NCI-H345 treated with DMSO at 0.1 percent for 48 hours (cell line): Measurements from ENCODE around the gene PON3.

Experiments
- DNase-seq: peaks from one replicate; lab custom pipeline; 2025; ENCODE audit not compliant: unreplicated experiment; lab: John Stamatoyannopoulos, UW

PON3 gene

DNA sequence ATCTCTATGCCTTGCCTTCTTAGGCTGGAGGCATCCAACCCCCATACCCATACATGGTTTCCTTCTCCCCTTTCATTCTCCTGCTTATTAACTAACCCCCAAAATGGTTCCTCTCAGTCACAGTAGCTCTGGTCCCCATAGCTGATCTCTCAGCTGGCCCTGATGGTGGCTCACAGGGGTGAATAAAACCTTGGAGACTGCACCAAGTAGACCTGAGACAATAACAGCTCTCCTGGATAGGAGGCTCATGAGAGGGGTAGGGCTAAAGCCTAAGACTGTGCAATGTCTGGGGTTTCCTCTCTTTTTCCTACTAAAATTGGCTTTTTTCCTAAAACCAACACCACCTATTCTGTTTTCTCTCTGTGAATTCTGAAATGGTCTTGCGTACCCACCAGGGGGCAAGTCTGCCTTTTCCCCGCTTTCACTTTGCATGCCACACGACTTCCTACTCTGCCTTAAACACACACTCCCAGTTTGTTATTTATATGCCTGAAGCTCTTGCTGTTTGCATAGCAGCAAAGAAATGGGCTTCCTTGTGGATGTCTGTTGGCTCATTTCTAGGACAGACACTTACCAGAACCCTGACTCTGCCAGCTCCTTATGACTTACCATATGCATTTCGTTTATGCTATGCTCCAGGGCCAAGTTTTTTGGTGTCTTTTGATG is 53.4 kb downstream of the PON3 start:
- DNase-seq = no peak

DNA sequence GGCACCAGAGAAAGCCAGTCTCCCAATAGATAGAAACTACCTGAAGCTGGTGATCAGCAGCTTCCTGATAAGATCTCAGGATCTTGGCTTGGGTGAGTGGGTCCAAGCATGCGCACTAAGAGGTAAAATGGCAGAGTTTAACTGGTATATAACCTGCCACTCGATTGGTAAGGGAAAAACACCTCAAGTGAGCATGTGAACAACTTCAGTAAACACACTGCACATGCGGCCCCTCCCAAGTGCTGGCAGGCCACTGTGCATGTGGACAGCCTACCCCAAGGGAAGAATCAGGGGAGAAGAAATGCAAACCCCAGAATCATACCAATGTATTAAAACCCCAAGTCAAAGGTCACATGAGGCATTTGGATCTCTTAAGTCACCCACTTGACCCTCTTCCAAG is 54.1 kb downstream of the PON3 start:
- no peak for DNase-seq

- no peak for DNase-seq
Measured at GRCh38 chr7:95340491-95340890, 55.7 kb downstream of the PON3 start.

DNA sequence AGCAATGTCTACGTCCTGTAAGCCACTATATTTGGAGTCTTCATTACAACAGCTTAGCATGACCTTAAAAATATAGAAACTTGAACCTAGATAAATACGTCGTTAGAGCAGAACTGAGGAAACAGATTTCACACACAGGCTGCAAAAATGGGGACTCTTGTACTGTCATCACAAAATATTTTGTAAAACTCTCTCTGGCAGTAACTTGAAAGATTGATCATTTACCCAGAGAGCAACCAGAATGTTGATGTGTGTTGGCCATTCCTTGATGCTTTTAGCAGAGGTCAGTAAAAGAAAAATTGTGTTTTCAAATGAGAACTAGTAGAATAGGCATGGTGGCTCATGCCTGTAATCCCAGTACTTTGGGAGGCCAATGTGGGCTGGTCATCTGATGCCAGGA is 57.3 kb downstream of the PON3 start:
- no peak for DNase-seq

GRCh38 chr7:95335093-95335492 is 61.1 kb downstream of the PON3 start:
- DNase-seq = no peak

GRCh38 chr7:95334447-95334846 is 61.7 kb downstream of the PON3 start:
- DNase-seq = no peak

- DNase-seq = no peak
Measured at GRCh38 chr7:95330961-95331337, 65.2 kb downstream of the PON3 start.

GRCh38 chr7:95330204-95330960 is 65.8 kb downstream of the PON3 start:
- no peak for DNase-seq

- no peak for DNase-seq
Measured at GRCh38 chr7:95327356-95327755, 68.8 kb downstream of the PON3 start.

DNA sequence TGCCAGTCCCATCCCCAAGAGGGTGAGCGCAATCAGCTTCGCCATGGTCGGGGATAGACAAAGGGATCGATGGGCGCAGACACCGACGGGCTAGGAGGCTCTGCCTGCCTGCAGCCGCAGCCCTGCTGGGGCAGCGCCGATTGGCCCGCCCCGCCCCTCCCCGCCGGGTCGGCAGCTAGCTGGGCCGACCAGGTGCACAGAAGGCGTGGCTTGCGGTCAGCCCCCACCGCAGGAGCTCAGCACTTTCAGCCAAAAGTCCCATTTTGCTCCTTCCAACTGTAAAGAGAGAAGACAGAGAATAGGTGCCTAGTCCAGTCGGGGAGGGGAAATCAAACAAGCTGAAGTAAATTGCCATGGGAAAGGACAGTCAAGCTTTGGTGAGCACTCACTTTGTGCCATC is 71.7 kb downstream of the PON3 start, which contains the start of gene PON1:
Gene PON1 (minus strand): TSS at position 102 of the 400 bp plus-strand sequence. CDS start 57 bp downstream, at position 45.
- DNase-seq = no peak

DNA sequence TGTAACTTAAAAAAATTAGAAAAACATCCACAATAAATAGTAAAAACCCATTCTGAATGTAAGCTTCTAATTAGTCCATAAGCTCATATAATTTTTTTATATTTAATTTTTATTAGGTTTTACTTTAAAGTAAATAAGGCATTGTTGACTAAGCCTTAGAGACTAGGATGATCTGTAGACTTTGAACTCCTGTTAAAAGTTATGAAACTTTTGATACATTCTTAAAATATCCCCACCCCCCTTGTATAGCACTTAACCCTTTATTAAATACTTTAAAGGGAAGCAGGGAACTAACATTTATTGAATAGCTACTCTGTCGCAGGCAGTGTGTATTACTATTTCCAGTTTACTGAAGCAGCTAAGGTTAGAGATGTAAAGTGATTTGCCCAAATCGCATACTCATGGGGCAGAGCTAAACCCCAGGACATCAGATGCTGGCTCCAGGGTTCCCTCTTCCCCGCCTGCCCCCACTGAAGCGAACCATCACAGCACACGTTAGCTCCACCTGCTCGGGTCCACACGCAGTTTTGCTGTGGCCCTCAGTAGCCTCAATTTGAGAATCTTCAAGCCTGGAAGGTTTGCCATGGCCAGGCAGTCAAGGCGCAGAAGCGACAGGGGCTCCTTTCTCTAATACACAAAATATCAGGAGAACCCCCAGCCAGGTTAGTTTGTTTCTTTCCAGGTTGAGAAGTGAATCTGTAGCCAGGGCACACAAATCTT is 72.6 kb downstream of the PON3 start:
- DNase-seq = no peak

- DNase-seq = no peak
Measured at GRCh38 chr7:95322854-95323253, 73.3 kb downstream of the PON3 start.

DNA sequence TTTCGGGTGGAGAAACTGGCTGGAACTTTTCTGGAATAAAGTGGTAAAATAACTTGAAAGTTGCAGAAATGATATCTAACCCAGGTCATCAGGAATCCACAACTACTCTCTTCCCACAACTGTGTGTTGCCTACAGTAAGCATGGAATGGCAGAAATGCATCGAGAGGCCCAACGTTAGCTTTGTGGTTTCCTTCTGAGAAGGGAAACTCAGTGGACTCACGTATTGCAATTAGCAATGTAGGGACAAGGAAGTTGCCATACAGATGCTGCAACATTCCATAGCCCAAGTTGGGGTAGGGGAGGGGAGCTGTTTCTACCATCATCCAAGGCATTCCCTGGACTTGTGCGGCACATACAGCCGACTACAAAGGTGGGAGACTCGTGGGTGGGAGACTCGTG is 73.8 kb downstream of the PON3 start:
- DNase-seq = no peak

GRCh38 chr7:95321720-95322119 is 74.5 kb downstream of the PON3 start:
- no peak for DNase-seq

DNA sequence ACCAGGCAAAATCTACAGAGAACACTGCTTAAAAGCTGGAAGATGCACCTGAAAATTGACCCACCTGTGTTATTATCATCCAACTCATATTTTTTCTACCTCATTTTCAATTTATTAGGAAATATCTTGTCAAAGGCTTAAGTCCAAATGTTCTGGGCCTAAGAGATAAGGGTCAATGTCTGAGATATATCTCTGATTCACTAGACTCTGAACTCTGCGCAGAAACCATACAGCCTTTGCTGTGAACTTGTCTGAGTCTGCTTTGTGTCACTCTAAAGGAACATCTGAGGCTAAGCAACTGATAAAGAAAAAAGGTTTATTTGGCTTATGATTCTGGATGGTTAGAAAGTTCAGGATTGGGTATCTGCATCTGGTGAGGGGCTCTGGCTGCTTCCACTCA is 75.5 kb downstream of the PON3 start:
- DNase-seq = no peak

GRCh38 chr7:95319570-95319969 is 76.6 kb downstream of the PON3 start:
- DNase-seq = no peak

GRCh38 chr7:95318501-95319100 is 77.6 kb downstream of the PON3 start:
- no peak for DNase-seq

- no peak for DNase-seq
Measured at GRCh38 chr7:95317966-95318365, 78.2 kb downstream of the PON3 start.

GRCh38 chr7:95317546-95317945 is 78.6 kb downstream of the PON3 start:
- no peak for DNase-seq

- no peak for DNase-seq
Measured at GRCh38 chr7:95316588-95316987, 79.6 kb downstream of the PON3 start.

- DNase-seq = no peak
Measured at GRCh38 chr7:95312561-95312960, 83.6 kb downstream of the PON3 start.

DNA sequence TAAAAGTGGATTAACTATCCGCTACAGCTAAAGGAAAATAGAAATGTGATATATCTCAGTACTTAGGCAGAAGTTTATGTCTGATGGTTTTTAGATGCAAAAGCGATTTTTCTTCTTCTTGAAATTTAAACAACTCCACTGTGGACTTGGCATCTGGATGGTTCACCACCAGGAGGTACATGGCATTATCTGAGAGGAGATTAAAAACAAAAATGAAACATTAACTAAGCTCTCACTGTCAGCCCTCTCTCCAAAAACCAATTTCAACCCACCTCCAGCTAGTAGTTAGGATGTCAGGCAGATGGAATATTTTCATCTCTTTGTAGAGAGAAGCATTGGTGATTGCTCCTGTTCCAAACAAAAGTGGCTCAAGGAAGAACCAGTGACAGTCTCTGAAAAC is 84.8 kb downstream of the PON3 start:
- DNase-seq = no peak
